Naive thymus-derived CD8-positive, alpha-beta T cell (primary cell): ENCODE data around the gene RASSF5. TPM values are rescaled to one million over a fixed set of nuclear protein-coding genes. Genes with fewer than 3 reads are reported as not detected.

Experiments used
- ATAC-seq, 2 donors: fragments of 150-1000 bp; cut with Tn5 transposase in 1 of 2; sonication (Bioruptor Pico), chemical (Tn5 transposase) in 1 of 2; 1 replicate in 1 of 2; 2 replicates in 1 of 2; pipeline ENCODE4 v1.10.0; 2021; ENCODE audit warnings: mild to moderate bottlenecking in 2 of 2, moderate library complexity in 2 of 2
- POLR2A ChIA-PET: fragments of 350-600 bp; sonication (Branson Sonifier 250); formaldehyde crosslinking; loops from one replicate; lab custom pipeline; 2021; ENCODE audit warnings: antibody characterized with exemption; lab: Charles Lee
- DNase-seq, 10 donors: peaks; one replicate each; pipeline versions ENCODE4 v3.0.0 to v3.0.0-alpha.2; 2020 to 2022
- H3K27ac Mint-ChIP-seq, 10 donors: one replicate each; pipeline ENCODE4 v1.8.0; 2020 to 2022; ENCODE audit warnings: mild to moderate bottlenecking in 10 of 10, mixed read lengths in 10 of 10, moderate library complexity in 4 of 10, inconsistent platforms in 1 of 10
- H3K27me3 Mint-ChIP-seq, 5 donors: one replicate each; pipeline ENCODE4 v1.8.0; 2021 to 2022; ENCODE audit warnings: mixed read lengths in 5 of 5
- H3K36me3 Mint-ChIP-seq, 3 donors: one replicate each; pipeline ENCODE4 v1.8.0; 2020 to 2022; ENCODE audit warnings: mixed read lengths in 3 of 3, mild to moderate bottlenecking in 2 of 3, inconsistent platforms in 1 of 3
- H3K4me1 Mint-ChIP-seq, 4 donors: one replicate each; pipeline ENCODE4 v1.8.0; 2021 to 2022; ENCODE audit warnings: mixed read lengths in 4 of 4
- H3K4me3 Mint-ChIP-seq, 10 donors: one replicate each; pipeline ENCODE4 v1.8.0; 2020 to 2022; ENCODE audit warnings: mild to moderate bottlenecking in 10 of 10, mixed read lengths in 10 of 10, moderate library complexity in 6 of 10, inconsistent platforms in 1 of 10
- H3K9me3 Mint-ChIP-seq, 9 donors: one replicate each; pipeline ENCODE4 v1.8.0; 2020 to 2022; ENCODE audit warnings: mixed read lengths in 9 of 9, mild to moderate bottlenecking in 3 of 9, inconsistent platforms in 1 of 9, moderate library complexity in 1 of 9
- polyA plus RNA-seq, 3 donors: library from polyadenylated mRNA; unstranded; fragments of 300-500 nt; fragmentation: Illumina TruSeq; gene quantifications; one replicate each; pipeline ENCODE4 v1.2.3, GENCODE V29; 2021
- total RNA-seq, 8 experiments: library from RNA in 2 of 8; stranded (reverse) in 2 of 8; gene quantifications; one replicate each; pipeline ENCODE4 v1.2.3 and lab custom pipeline; 2021 to 2026

The RASSF5 gene
- total and polyA plus RNA-seq, 5 experiments from 2014 or later = 224 to 358 (median 233) TPM

DNA sequence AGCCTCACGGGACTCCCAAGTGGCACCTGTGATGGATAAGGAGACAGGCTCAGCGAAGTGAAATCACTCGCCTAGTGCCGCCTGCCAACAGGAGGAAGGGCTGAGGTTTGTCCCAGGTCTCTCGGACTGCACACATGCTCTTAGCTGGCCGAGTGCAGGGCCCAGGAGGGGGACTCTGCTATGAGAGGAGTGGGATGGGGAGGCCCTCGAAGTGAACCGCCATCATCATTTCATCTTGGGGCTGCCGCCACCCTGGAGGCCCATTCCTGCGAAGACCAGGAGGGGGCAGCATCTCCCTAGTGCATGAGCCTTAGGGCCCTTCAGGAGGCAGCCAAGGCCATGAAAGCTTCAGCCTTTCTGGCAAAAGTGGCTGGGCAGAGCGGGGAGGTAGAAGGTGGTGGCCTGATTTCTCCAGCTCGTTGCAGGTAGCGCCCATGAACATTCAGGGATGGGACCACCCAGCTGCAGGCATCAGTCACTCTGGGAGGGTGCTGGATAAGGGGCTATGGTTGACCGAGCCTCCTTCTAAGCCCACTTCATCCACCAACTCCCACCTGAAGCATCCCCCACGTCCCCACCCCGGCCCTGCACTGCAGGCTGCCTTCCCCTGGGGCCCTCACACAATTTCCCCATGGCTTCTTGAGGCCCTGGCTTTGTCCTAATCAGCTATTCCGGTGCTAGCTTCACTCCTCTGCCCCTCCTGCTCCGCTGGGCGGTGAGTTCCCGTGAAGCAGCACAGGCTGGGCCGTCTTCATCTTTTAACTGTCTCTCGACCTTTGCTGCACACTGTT is 17.2 kb upstream of the RASSF5 start:
- H3K36me3 Mint-ChIP-seq = peaks cover 0 to 80% (median 13%) of the 10 kb centered on the region in 3 donors
- ATAC-seq = peak; percentile 76 to 77
- no peaks in the 10 kb centered on the region for H3K9me3 Mint-ChIP-seq
- POLR2A ChIA-PET = interaction anchor here (1.0 to 1.6 kb wide), 3 partner anchors 16 to 95 kb away, joined by 3 to 6 read pairs (median 4); partner anchors contain the start of gene IKBKE
- H3K27me3 Mint-ChIP-seq = no peaks in the 10 kb centered on the region
- H3K27ac Mint-ChIP-seq = peak overlapping the region in 6 of 10 donors; percentile 25 to 90 (median 62)
- DNase-seq = peak; percentile 29 to 78 (median 60)
- H3K4me1 Mint-ChIP-seq = peaks cover 0 to 16% (median 8%) of the 10 kb centered on the region in 4 donors
- no peak overlapping the region for H3K4me3 Mint-ChIP-seq

DNA sequence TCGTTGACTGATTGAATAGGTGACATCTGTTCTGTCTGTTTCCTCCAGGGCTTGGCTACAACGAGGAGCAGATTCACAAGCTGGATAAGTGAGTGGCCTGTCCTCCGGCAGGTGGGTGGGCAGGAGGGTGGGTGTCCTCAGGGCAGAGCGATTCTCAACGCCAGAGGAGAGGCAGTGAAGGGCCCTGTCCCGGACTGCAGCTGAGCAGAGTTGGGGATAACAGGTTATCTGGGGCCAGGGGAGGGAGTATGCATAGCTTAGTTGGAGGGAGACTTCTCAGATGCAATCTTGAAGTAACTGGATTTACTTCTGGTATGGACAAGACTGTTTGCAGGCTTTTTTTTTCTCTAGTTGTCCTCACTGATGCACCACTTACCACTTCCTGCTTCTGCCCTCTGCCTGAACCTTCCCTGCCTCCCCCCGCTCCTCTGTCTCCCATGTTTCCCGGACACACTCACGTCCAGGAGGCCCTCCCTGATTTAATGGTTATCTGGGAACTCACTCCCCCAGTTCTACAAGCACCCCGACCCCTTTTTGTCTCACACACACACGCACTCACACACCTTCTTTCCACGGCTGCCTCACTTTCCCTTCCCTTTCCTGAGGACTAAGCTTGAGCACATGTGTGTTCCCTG is 16.4 kb upstream of the RASSF5 start:
- H3K36me3 Mint-ChIP-seq = peaks cover 0 to 80% (median 15%) of the 10 kb centered on the region in 3 donors
- POLR2A ChIA-PET = interaction anchor here (1.0 to 1.6 kb wide), 3 partner anchors 15 to 93 kb away, joined by 3 to 6 read pairs (median 4); partner anchors contain the start of gene IKBKE
- H3K27ac Mint-ChIP-seq = peak overlapping the region in 9 of 10 donors; percentile 10 to 90 (median 63)
- no peak overlapping the region for H3K4me3 Mint-ChIP-seq
- DNase-seq = no peak
- H3K27me3 Mint-ChIP-seq = no peaks in the 10 kb centered on the region
- H3K4me1 Mint-ChIP-seq = peaks cover under 1 to 16% (median 11%) of the 10 kb centered on the region in 4 donors
- ATAC-seq = no peak
- no peaks in the 10 kb centered on the region for H3K9me3 Mint-ChIP-seq

DNA sequence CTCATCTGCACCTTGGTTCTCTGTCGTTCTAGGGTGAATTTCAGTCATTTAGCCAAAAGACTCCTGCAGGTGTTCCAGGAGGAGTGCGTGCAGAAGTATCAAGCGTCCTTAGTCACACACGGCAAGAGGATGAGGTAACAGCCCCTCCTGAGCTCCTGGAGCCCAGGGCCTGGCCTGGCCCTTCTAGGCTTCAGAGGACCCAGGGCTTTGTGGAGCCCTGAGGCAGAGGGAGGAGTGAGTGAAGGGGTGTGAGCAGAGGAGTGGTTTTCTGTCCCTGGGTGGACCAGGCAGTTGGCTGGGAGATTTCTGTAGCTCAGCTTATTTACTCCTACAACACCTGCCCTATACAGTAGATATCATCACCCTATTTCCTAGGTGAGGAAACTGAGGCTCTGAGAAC is 15.7 kb upstream of the RASSF5 start:
- H3K36me3 Mint-ChIP-seq = peaks cover 0 to 85% (median 17%) of the 10 kb centered on the region in 3 donors

DNA sequence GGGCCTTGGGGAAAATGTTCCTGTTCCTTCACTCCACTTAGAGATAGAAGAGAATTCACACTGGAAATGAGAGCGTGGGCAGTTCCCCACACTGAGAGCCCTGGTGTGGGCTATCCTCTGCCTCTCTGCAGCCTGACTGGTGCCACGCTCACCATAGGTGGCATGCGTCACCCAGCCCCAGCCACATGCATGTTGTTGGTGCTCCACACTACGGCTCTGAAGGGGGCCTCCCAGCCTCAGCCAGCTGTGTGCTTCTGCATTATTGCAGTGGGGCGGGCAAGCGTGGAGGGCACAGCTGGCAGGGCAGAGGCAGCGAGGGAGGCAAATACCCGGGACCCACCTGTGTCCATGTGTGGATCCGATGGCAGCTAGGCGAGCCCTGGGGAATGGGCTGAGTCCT is 14.7 kb upstream of the RASSF5 start:
- no peak overlapping the region for H3K4me3 Mint-ChIP-seq
- ATAC-seq (no peak), DNase-seq (no peak)
- H3K9me3 Mint-ChIP-seq = no peaks in the 10 kb centered on the region
- H3K27me3 Mint-ChIP-seq = no peaks in the 10 kb centered on the region
- H3K4me1 Mint-ChIP-seq = peaks cover 9 to 27% (median 16%) of the 10 kb centered on the region in 4 donors
- POLR2A ChIA-PET = interaction anchor here (2.0 kb wide), 1 partner anchor 23 kb away, joined by 5 read pairs; the partner anchor contains the start of gene IKBKE
- H3K36me3 Mint-ChIP-seq = peaks cover 0 to 85% (median 19%) of the 10 kb centered on the region in 3 donors
- peak overlapping the region in 8 of 10 donors; percentile 32 to 69 (median 54) for H3K27ac Mint-ChIP-seq

More for the DNA sequence above, 15.7 kb upstream of the RASSF5 start:
- Mint-ChIP-seq H3K9me3 (no peaks in the 10 kb centered on the region), H3K27ac (peak overlapping the region in 5 of 10 donors; percentile 10 to 80 (median 53)), H3K27me3 (no peaks in the 10 kb centered on the region), H3K4me1 (peaks cover 7 to 21% (median 16%) of the 10 kb centered on the region in 4 donors), H3K4me3 (no peak overlapping the region)
- POLR2A ChIA-PET = interaction anchor here (1.0 to 1.6 kb wide), 2 partner anchors 21 to 92 kb away, joined by 3 to 6 read pairs; partner anchors contain the start of gene IKBKE
- DNase-seq (no peak), ATAC-seq (no peak)

DNA sequence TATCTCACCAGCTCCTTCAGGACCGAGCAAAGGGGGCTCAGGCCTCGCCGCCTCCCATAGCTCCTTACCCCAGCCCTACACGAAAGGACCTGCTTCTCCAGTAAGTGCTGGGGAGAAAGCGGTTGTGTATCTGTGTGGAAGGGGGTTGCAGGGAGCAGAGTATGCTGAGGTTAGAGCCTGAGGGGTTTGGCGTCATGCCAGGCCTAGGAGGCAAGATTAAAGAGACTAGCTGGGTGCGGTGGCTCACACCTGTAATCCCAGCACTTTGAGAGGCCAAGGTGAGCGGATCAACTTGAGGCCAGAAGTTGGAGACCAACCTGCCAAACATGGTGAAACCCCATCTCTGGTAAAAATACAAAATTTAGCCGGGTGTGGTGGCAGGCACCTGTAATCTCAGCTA is 14.1 kb upstream of the RASSF5 start:
- POLR2A ChIA-PET = interaction anchor here (2.0 kb wide), 1 partner anchor 23 kb away, joined by 5 read pairs; the partner anchor contains the start of gene IKBKE
- no peaks in the 10 kb centered on the region for H3K27me3 Mint-ChIP-seq
- peaks cover 7 to 27% (median 15%) of the 10 kb centered on the region in 4 donors for H3K4me1 Mint-ChIP-seq
- DNase-seq = no peak
- no peak overlapping the region for H3K4me3 Mint-ChIP-seq
- peaks cover 0 to 85% (median 16%) of the 10 kb centered on the region in 3 donors for H3K36me3 Mint-ChIP-seq
- peak overlapping the region in 3 of 10 donors; percentile 21 to 67 (median 60) for H3K27ac Mint-ChIP-seq
- no peak for ATAC-seq
- no peaks in the 10 kb centered on the region for H3K9me3 Mint-ChIP-seq

DNA sequence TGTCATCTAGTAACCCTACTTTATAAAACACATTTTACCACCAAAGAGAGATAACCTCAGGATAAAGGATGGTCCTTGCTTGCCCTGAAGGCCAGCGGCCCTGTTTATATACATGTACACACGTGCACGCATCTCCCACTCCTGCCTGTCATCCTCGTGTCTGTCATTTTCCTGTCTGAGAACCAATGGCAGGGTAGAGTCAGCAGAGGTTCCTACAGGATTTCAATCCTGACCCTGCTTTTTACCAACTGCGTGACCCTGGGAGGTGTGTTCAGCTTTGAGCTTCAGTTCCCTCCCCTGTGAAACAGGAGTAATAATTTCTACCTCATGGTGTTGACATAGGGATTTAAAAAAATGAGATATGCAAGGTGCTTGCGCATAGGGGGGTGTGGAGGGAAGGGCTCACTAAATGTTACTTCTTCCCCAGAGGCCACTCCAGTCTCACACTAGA is 12.3 kb upstream of the RASSF5 start:
- ATAC-seq = no peak
- Mint-ChIP-seq H3K9me3 (no peaks in the 10 kb centered on the region), H3K4me1 (peaks cover 9 to 27% (median 15%) of the 10 kb centered on the region in 4 donors), H3K27ac (peak overlapping the region in 5 of 10 donors; percentile 19 to 80 (median 27)), H3K4me3 (no peak overlapping the region), H3K27me3 (no peaks in the 10 kb centered on the region), H3K36me3 (peaks cover 0 to 84% (median 12%) of the 10 kb centered on the region in 3 donors)
- POLR2A ChIA-PET = no interaction called here
- DNase-seq = no peak

DNA sequence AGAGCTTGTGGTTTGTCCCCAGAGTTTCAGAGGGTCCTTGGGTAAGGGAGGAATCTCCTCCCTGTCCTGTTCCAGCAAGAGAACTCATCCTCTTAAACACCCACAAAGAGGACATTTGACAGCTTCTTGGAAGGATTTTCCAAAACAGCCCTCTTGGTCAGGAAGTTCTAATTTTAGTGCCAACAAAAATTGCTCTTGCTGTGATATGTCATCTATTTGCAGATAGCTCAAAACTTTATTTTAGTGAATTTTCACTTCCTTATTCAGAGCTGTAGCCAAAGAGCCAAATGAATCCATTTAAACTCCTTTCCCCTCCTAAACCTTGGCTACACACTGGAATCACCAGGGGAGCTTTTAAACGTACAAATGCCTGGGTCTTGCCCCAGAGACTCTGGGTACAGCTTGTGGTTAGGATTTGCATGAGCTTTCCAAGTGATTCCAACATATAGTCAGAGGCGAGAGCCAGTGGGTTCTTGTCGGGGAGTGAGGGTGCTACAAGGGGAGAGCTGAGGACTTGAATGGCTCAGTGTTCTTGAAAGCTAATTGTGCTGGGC is 11.8 kb upstream of the RASSF5 start:
- Mint-ChIP-seq H3K4me1 (peaks cover 9 to 26% (median 14%) of the 10 kb centered on the region in 4 donors), H3K27me3 (no peaks in the 10 kb centered on the region), H3K27ac (peak overlapping the region in 7 of 10 donors; percentile 20 to 80 (median 70)), H3K9me3 (no peaks in the 10 kb centered on the region), H3K4me3 (no peak overlapping the region), H3K36me3 (peaks cover 0 to 81% (median 12%) of the 10 kb centered on the region in 3 donors)
- POLR2A ChIA-PET = interaction anchor here (2.9 kb wide), 1 partner anchor 10 kb away, joined by 9 read pairs; the partner anchor contains the start of gene RASSF5
- DNase-seq (no peak), ATAC-seq (no peak)

DNA sequence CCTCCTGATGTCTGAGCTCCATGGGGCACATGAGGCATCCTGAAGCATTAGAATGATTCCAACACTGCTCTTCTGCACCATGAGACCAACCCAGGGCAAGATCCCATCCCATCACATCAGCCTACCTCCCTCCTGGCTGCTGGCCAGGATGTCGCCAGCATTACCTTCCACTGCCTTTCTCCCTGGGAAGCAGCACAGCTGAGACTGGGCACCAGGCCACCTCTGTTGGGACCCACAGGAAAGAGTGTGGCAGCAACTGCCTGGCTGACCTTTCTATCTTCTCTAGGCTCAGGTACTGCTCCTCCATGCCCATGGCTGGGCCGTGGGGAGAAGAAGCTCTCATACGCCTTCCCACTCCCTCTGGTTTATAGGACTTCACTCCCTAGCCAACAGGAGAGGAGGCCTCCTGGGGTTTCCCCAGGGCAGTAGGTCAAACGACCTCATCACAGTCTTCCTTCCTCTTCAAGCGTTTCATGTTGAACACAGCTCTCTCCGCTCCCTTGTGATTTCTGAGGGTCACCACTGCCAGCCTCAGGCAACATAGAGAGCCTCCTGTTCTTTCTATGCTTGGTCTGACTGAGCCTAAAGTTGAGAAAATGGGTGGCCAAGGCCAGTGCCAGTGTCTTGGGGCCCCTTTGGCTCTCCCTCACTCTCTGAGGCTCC is 11.1 kb upstream of the RASSF5 start:
- no peaks in the 10 kb centered on the region for H3K27me3 Mint-ChIP-seq
- ATAC-seq (no peak), DNase-seq (no peak)
- peaks cover 8 to 24% (median 12%) of the 10 kb centered on the region in 4 donors for H3K4me1 Mint-ChIP-seq
- POLR2A ChIA-PET = interaction anchor here (0.6 to 2.9 kb wide), 2 partner anchors 10 to 26 kb away, joined by 3 to 9 read pairs; partner anchors contain the start of genes IKBKE and RASSF5
- no peaks in the 10 kb centered on the region for H3K9me3 Mint-ChIP-seq
- peak overlapping the region; percentile 31 to 89 (median 78) for H3K27ac Mint-ChIP-seq
- H3K36me3 Mint-ChIP-seq = peaks cover 0 to 74% (median 12%) of the 10 kb centered on the region in 3 donors
- no peak overlapping the region for H3K4me3 Mint-ChIP-seq

DNA sequence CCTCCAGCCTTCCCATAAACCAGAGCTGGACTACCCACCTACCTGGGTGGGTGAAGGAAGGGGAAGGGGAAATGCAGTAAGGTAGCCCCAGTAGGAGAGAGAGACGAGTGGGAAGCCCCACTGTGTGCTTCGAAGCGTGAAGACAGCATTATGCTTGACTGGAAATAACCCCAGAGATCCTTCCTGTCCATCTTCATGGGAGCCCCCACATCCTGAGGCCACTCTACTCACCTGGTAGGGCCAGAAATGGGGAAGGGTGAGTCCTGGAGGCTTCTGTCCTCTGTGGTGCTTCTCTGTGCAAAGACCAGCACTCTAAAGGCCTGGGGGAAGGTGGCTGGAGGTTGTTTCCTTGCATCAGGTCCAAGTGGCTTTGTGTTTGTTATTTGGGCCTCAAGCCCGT is 10.0 kb upstream of the RASSF5 start:
- Mint-ChIP-seq H3K9me3 (no peaks in the 10 kb centered on the region), H3K27me3 (no peaks in the 10 kb centered on the region), H3K36me3 (peaks cover 0 to 63% (median 10%) of the 10 kb centered on the region in 3 donors), H3K27ac (peak overlapping the region in 5 of 10 donors; percentile 1 to 80 (median 52)), H3K4me3 (no peak overlapping the region), H3K4me1 (peaks cover 5 to 24% (median 9%) of the 10 kb centered on the region in 4 donors)
- POLR2A ChIA-PET = interaction anchor here (2.9 kb wide), 1 partner anchor 9 kb away, joined by 9 read pairs; the partner anchor contains the start of gene RASSF5
- ATAC-seq = no peak
- DNase-seq = no peak

DNA sequence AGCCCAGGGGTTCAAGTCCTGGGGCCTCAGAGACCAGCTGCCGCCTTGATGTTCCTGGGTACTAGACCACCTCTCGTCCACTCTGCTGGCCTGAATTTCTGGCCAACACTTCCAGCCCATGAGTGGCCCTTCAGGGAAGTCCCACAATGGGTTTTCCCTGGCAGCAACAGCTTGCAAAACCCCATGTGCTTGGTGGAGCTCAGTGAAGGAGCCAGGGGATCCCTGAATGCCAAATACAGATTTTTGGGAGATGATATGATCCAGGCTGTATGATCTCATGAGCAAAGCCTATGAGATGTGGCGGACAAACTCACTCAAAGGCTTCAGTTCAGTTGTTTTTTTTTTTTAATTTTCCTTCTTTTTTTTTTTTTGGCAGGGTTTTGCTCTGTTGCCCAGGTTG is 9.6 kb upstream of the RASSF5 start:
- Mint-ChIP-seq H3K4me3 (no peak overlapping the region), H3K27ac (peak overlapping the region in 6 of 10 donors; percentile 21 to 90 (median 48)), H3K9me3 (no peaks in the 10 kb centered on the region), H3K27me3 (no peaks in the 10 kb centered on the region), H3K36me3 (peaks cover 0 to 59% (median 7%) of the 10 kb centered on the region in 3 donors), H3K4me1 (peaks cover 5 to 24% (median 8%) of the 10 kb centered on the region in 4 donors)
- no peak for ATAC-seq
- no peak for DNase-seq
- POLR2A ChIA-PET = interaction anchor here (2.9 kb wide), 1 partner anchor 8 kb away, joined by 9 read pairs; the partner anchor contains the start of gene RASSF5

DNA sequence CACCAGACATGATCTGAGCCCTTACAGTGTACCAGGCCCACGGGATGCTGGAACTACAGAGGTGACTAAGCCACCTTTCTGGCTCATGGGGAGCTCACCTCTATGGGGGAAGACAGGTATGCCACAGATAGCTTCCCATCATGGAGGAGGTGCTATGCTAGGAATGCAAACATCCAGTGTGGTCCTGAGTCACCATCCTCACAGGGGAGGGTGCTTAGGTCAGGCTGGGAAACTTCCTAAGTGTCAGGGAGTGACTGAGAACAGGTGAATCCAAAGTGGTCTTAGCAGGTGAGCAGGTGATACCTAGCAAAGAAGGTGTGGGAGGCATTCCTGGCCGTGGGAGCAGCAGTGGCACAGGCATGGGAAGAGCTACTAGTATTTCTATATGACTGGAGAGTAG is 8.6 kb upstream of the RASSF5 start:
- no peaks in the 10 kb centered on the region for H3K27me3 Mint-ChIP-seq
- no peaks in the 10 kb centered on the region for H3K9me3 Mint-ChIP-seq
- no peak for DNase-seq
- ATAC-seq = no peak
- H3K36me3 Mint-ChIP-seq = peaks cover 0 to 50% (median 7%) of the 10 kb centered on the region in 3 donors
- POLR2A ChIA-PET = interaction anchor here (1.0 to 2.9 kb wide), 2 partner anchors 7 to 8 kb away, joined by 4 to 9 read pairs; partner anchors contain the start of gene RASSF5
- peaks cover 5 to 29% (median 7%) of the 10 kb centered on the region in 4 donors for H3K4me1 Mint-ChIP-seq
- H3K27ac Mint-ChIP-seq = peak overlapping the region in 7 of 10 donors; percentile 31 to 90 (median 66)
- H3K4me3 Mint-ChIP-seq = no peak overlapping the region
